ENCODE data around the gene CSRNP3.

DNA sequence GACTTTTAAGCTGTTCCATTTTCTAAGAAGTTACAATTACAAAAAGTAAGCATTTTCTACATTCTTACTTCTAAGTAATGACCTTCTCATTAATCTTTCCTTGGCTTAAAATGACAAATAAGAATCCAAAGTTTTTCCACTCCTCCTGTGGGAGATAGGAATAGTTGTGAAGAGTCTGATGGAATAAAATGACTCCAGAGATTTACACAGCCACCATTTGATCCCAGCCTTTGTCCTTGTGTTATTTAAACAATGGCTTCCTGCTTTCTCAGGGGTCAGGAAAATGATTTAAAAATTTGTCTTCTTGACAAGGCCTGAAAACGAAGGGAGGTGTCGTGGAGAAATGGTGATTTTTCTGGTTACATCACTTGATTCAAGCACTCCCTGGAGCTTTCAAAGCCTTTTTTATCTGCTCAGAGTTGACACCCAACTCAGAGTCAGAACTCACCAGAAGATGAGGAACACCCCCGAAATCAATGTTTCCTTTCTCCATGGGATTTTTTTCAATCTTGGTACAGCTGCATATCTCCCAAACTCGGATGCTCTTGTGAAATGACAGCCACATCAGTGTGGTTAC lies 218.0 kb downstream of the CSRNP3 start:
- TF ChIP-seq POLR2A (IDR thresholded peaks at IDR 0.05; ENCODE audit: low read length), result no peak
- no peak for TF ChIP-seq JUNB (IDR thresholded peaks at IDR 0.05)
- TF ChIP-seq, protein P1, sequence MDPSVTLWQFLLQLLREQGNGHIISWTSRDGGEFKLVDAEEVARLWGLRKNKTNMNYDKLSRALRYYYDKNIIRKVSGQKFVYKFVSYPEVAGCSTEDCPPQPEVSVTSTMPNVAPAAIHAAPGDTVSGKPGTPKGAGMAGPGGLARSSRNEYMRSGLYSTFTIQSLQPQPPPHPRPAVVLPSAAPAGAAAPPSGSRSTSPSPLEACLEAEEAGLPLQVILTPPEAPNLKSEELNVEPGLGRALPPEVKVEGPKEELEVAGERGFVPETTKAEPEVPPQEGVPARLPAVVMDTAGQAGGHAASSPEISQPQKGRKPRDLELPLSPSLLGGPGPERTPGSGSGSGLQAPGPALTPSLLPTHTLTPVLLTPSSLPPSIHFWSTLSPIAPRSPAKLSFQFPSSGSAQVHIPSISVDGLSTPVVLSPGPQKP (IDR thresholded peaks at IDR 0.05; ENCODE audit: low read depth, low read length), result no peak
- no peak for TF ChIP-seq ZFP36 (IDR thresholded peaks at IDR 0.05; ENCODE audit: borderline replicate concordance, partially characterized antibody)
- no peak for TF ChIP-seq EP300 (IDR thresholded peaks at IDR 0.05)
